ENCODE results near the gene IFRD2. TPM values are rescaled to one million over a fixed set of nuclear protein-coding genes. Genes with fewer than 3 reads are reported as not detected.

Gene IFRD2
- total and polyA plus RNA-seq, 2 of the 8 experiments (the other 6 are each of a cell fraction or from before 2014, with no cell fraction given), result 76.7 to 88.8 TPM

DNA sequence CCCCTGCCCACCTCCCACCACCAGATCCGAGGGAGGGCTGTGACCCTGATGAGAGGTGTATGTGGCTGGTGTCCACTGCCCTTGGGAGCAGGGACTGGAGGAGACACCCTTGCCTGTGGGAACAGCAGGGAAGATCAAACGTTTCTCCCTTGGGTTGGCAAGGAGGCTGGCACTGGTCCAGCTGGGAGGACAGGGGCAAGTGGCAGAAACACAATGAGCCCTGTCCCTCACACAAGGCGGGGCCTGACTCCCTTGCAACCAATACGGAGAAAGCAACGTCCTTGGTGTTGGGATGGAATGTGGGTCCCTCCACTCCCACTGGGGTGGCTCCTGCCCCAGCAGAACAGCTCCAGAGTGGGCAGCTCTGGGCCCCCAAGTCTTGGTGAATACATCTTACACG, 25.1 kb upstream of the IFRD2 start (continued):
- TF ChIP-seq KDM1A (IDR thresholded peaks at IDR 0.05; ENCODE audit: borderline replicate concordance, low read length), result no peak

Measured in H1 (cell line).